Astrocyte of the cerebellum (primary cell): ENCODE measurements around the gene CTXND2.
"Not testable (repeated sequence)": the region's sequence is repeated elsewhere in the genome, so short reads cannot be mapped to it uniquely, and the experiment has no call there.

Experiments
- DNase-seq: peaks from one replicate; pipeline ENCODE4 v3.0.0-alpha.2; 2011; ENCODE audit warnings: low read depth
- H3K4me3 ChIP-seq: 2 replicates; pipeline ENCODE4 v1.5.1; 2011; ENCODE audit warnings: mild to moderate bottlenecking, low read depth, low read length, moderate library complexity
- CTCF ChIP-seq: IDR thresholded peaks from 2 replicates; pipeline ENCODE4 v1.5.1; 2012; ENCODE audit warnings: low read length, low read depth, moderate library complexity, mild to moderate bottlenecking; ENCODE audit errors: missing control alignments
- in situ Hi-C: cut with HindIII; loops from 2 replicates; pipeline ENCODE4 v1.10.0; 2017; ENCODE audit warnings: low sequenced_read_pairs

Gene CTXND2

GRCh38 chr1:150893336-150893913 lies 6.5 kb downstream of the CTXND2 start:
- TF ChIP-seq CTCF, result no peak
- H3K4me3 ChIP-seq, result no peak overlapping the region
- in situ Hi-C loops, result no loop called here
- DNase-seq, result no peak

- H3K4me3 ChIP-seq, result no peak overlapping the region
- no peak for TF ChIP-seq CTCF
- in situ Hi-C loops, result no loop called here
- no peak for DNase-seq
Observed at GRCh38 chr1:150895618-150896017, 8.7 kb downstream of the CTXND2 start.

- H3K4me3 ChIP-seq, in situ Hi-C loops: not testable (repeated sequence)
Observed at GRCh38 chr1:150899795-150900194, 12.9 kb downstream of the CTXND2 start.

GRCh38 chr1:150902346-150902745 lies 15.4 kb downstream of the CTXND2 start:
- TF ChIP-seq CTCF, result no peak
- in situ Hi-C loops, result no loop called here
- DNase-seq, result no peak

More at GRCh38 chr1:150899795-150900194, 12.9 kb downstream of the CTXND2 start:
- not testable (repeated sequence) for DNase-seq

GRCh38 chr1:150902751-150903150 lies 15.8 kb downstream of the CTXND2 start:
- no peak overlapping the region for H3K4me3 ChIP-seq
- no peak for TF ChIP-seq CTCF
- DNase-seq, result no peak
- in situ Hi-C loops, result no loop called here

More at GRCh38 chr1:150902346-150902745, 15.4 kb downstream of the CTXND2 start:
- no peak overlapping the region for H3K4me3 ChIP-seq

- in situ Hi-C loops, result no loop called here
- DNase-seq, result no peak
- TF ChIP-seq CTCF, result no peak
- no peak overlapping the region for H3K4me3 ChIP-seq
Observed at GRCh38 chr1:150905301-150905700, 18.4 kb downstream of the CTXND2 start.

- no peak for TF ChIP-seq CTCF
- no peak for DNase-seq
- H3K4me3 ChIP-seq, result no peak overlapping the region
- in situ Hi-C loops, result no loop called here
Observed at GRCh38 chr1:150906329-150906728, 19.4 kb downstream of the CTXND2 start.
